Keratinocyte (primary cell): ENCODE results near the gene RERE. TPM values are rescaled to one million over a fixed set of nuclear protein-coding genes. Genes with fewer than 3 reads are reported as not detected.

ENCODE experiments used
- DNase-seq: peaks from one replicate; pipeline ENCODE4 v3.0.0-alpha.2; 2011; ENCODE audit warnings: low read depth, missing footprints, low spot score
- FAIRE-seq: peaks from 2 replicates; lab custom pipeline; 2011; peaks lifted over from hg19 to GRCh38; lab: Jason Lieb, UNC
- H2AFZ ChIP-seq: 2 replicates; pipeline ENCODE4 v1.6.0; 2012; ENCODE audit warnings: low read length, control low read depth, inconsistent platforms; ENCODE audit not compliant: control insufficient read depth
- H3K27ac ChIP-seq: 2 replicates; pipeline ENCODE4 v1.5.1; 2011; ENCODE audit warnings: low read length; ENCODE audit not compliant: control insufficient read depth, insufficient read depth
- H3K27me3 ChIP-seq: 3 replicates; pipeline ENCODE4 v1.6.0; 2011; ENCODE audit warnings: low read length; ENCODE audit not compliant: control insufficient read depth, insufficient read depth; ENCODE audit errors: extremely low read depth
- H3K36me3 ChIP-seq, 2 experiments: 2 replicates in 1 of 2; 3 replicates in 1 of 2; pipeline ENCODE4 v1.5.1; 2011; ENCODE audit warnings: low read length in 2 of 2, mild to moderate bottlenecking in 1 of 2; ENCODE audit not compliant: control insufficient read depth in 2 of 2, insufficient read depth in 2 of 2; ENCODE audit errors: extremely low read depth in 1 of 2
- H3K4me1 ChIP-seq: 3 replicates; pipeline ENCODE4 v1.5.1; 2011; ENCODE audit warnings: low read length; ENCODE audit not compliant: control insufficient read depth, insufficient read depth; ENCODE audit errors: extremely low read depth
- H3K4me2 ChIP-seq: 3 replicates; pipeline ENCODE4 v1.6.0; 2011; ENCODE audit warnings: low read depth, low read length; ENCODE audit not compliant: control insufficient read depth, insufficient read depth; ENCODE audit errors: extremely low read depth
- H3K4me3 ChIP-seq, 3 experiments: fragments of 200-600 bp in 1 of 3; sonication (generic) in 1 of 3; 2 replicates in 2 of 3; 3 replicates in 1 of 3; pipeline ENCODE4 v1.5.1; 2011 to 2016; ENCODE audit warnings: low read length in 3 of 3, mild to moderate bottlenecking in 3 of 3, control low read depth in 2 of 3, inconsistent platforms in 1 of 3, low read depth in 1 of 3, mixed read lengths in 1 of 3, mixed run types in 1 of 3, moderate library complexity in 1 of 3; ENCODE audit not compliant: control insufficient read depth in 2 of 3, insufficient read depth in 2 of 3; ENCODE audit errors: extremely low read depth in 1 of 3
- H3K79me2 ChIP-seq: 2 replicates; pipeline ENCODE4 v1.6.0; 2012; ENCODE audit warnings: low read length; ENCODE audit not compliant: control insufficient read depth, insufficient read depth
- H3K9ac ChIP-seq: 3 replicates; pipeline ENCODE4 v1.6.0; 2011; ENCODE audit warnings: low read length; ENCODE audit not compliant: control insufficient read depth, insufficient read depth; ENCODE audit errors: extremely low read depth
- H3K9me1 ChIP-seq: 3 replicates; pipeline ENCODE4 v1.6.0; 2011; ENCODE audit warnings: low read length; ENCODE audit not compliant: control insufficient read depth, insufficient read depth; ENCODE audit errors: extremely low read depth
- H3K9me3 ChIP-seq: 2 replicates; pipeline ENCODE4 v1.5.1; 2012; ENCODE audit warnings: low read depth, low read length; ENCODE audit not compliant: control insufficient read depth
- H4K20me1 ChIP-seq: 3 replicates; pipeline ENCODE4 v1.6.0; 2011; ENCODE audit warnings: low read length; ENCODE audit not compliant: control insufficient read depth, insufficient read depth; ENCODE audit errors: extremely low read depth
- CTCF ChIP-seq, 3 experiments: IDR thresholded peaks in 1 of 3; conservative IDR thresholded peaks in 1 of 3; optimal IDR thresholded peaks in 1 of 3; 2 replicates in 2 of 3; 3 replicates in 1 of 3; pipeline versions ENCODE3 to v1.5.1; 2011; ENCODE audit warnings: low read length in 3 of 3, mild to moderate bottlenecking in 3 of 3, moderate library complexity in 2 of 3, control low read depth in 1 of 3, inconsistent platforms in 1 of 3; ENCODE audit not compliant: insufficient read depth in 2 of 3; ENCODE audit errors: extremely low read depth in 1 of 3
- EZH2 ChIP-seq: IDR thresholded peaks from one replicate; pipeline ENCODE4 v1.6.1; 2012; ENCODE audit warnings: inconsistent platforms, mild to moderate bottlenecking, low read length, moderate library complexity
- dilution Hi-C: fragments of 300-500 bp; cut with MboI; formaldehyde crosslinking; loops from one replicate; pipeline ENCODE4 v1.7.0; 2020; ENCODE audit warnings: low sequenced_read_pairs; ENCODE audit not compliant: extremely low pct_ligation_motif_present
- polyA plus RNA-seq, 5 experiments: library from polyadenylated mRNA; depleted of rRNA in 3 of 5; stranded (reverse) in 3 of 5; stranded (forward) in 1 of 5; unstranded in 1 of 5; fragments of >200 nt; gene quantifications; 1 replicate in 1 of 5; 2 replicates in 3 of 5; 3 replicates in 1 of 5; pipeline versions ENCODE4 v1.2.1 to v1.2.3, GENCODE V29; 2011 to 2012; ENCODE audit warnings: missing spikeins in 2 of 5, low read depth in 1 of 5, low replicate concordance in 1 of 5

The RERE gene
- polyA plus RNA-seq, 1 donor (not counting 4 experiments of a cell fraction or from before 2014, with no cell fraction given) = 3.8 TPM

- no peaks in the 10 kb centered on the region for H3K79me2 ChIP-seq
- no peak overlapping the region for H3K27ac ChIP-seq
- no peak overlapping the region for H2AFZ ChIP-seq
- H3K9ac ChIP-seq = no peak overlapping the region
- TF ChIP-seq CTCF (optimal IDR thresholded peaks at IDR 0.05 in 1 of 3, IDR thresholded peaks at IDR 0.05 in 1 of 3, conservative IDR thresholded peaks at IDR 0.05 in 1 of 3; ENCODE audit: extremely low read depth in 1 of 3, insufficient read depth in 2 of 3, low read length in 3 of 3) = no peak
- TF ChIP-seq EZH2 = no peak
- no peaks in the 10 kb centered on the region for H3K4me1 ChIP-seq
- H3K36me3 ChIP-seq = no peaks in the 10 kb centered on the region
- dilution Hi-C loops = no loop called here
- FAIRE-seq = no peak
- H3K9me1 ChIP-seq = no peaks in the 10 kb centered on the region
- DNase-seq = no peak
- H3K4me2 ChIP-seq = no peak overlapping the region
- H3K9me3 ChIP-seq = no peaks in the 10 kb centered on the region
- H3K27me3 ChIP-seq = no peaks in the 10 kb centered on the region
- H3K4me3 ChIP-seq = no peak overlapping the region
- no peaks in the 10 kb centered on the region for H4K20me1 ChIP-seq
Measured at GRCh38 chr1:8754993-8755392, 62.4 kb downstream of the RERE start.

GRCh38 chr1:8754247-8754650 is 63.2 kb downstream of the RERE start:
- no peaks in the 10 kb centered on the region for H3K79me2 ChIP-seq
- dilution Hi-C loops = no loop called here
- no peak overlapping the region for H3K9ac ChIP-seq
- DNase-seq (no peak), FAIRE-seq (no peak)
- H3K36me3 ChIP-seq = no peaks in the 10 kb centered on the region
- H3K4me2 ChIP-seq = no peak overlapping the region
- H4K20me1 ChIP-seq = no peaks in the 10 kb centered on the region
- H2AFZ ChIP-seq = no peak overlapping the region
- H3K4me3 ChIP-seq = no peak overlapping the region
- no peaks in the 10 kb centered on the region for H3K4me1 ChIP-seq
- no peaks in the 10 kb centered on the region for H3K27me3 ChIP-seq
- no peak overlapping the region for H3K27ac ChIP-seq
- H3K9me3 ChIP-seq = no peaks in the 10 kb centered on the region
- no peak for TF ChIP-seq EZH2
- H3K9me1 ChIP-seq = no peaks in the 10 kb centered on the region

GRCh38 chr1:8753736-8754135 is 63.7 kb downstream of the RERE start:
- no peaks in the 10 kb centered on the region for H3K27me3 ChIP-seq
- H3K4me1 ChIP-seq = no peaks in the 10 kb centered on the region
- H3K9ac ChIP-seq = no peak overlapping the region
- no peak for TF ChIP-seq CTCF (optimal IDR thresholded peaks at IDR 0.05 in 1 of 3, IDR thresholded peaks at IDR 0.05 in 1 of 3, conservative IDR thresholded peaks at IDR 0.05 in 1 of 3; ENCODE audit: extremely low read depth in 1 of 3, insufficient read depth in 2 of 3, low read length in 3 of 3)
- no peak for TF ChIP-seq EZH2
- H3K79me2 ChIP-seq = no peaks in the 10 kb centered on the region
- FAIRE-seq = no peak
- dilution Hi-C loops = no loop called here
- no peak overlapping the region for H3K27ac ChIP-seq
- H3K36me3 ChIP-seq = no peaks in the 10 kb centered on the region
- no peak for DNase-seq
- H2AFZ ChIP-seq = no peak overlapping the region
- H3K4me3 ChIP-seq = no peak overlapping the region
- no peaks in the 10 kb centered on the region for H3K9me1 ChIP-seq
- H4K20me1 ChIP-seq = no peaks in the 10 kb centered on the region
- H3K9me3 ChIP-seq = no peaks in the 10 kb centered on the region
- H3K4me2 ChIP-seq = no peak overlapping the region
